Activated naive CD4-positive, alpha-beta T cell (primary cell): ENCODE results near the gene TOM1.

Source experiments
- DNase-seq, 4 experiments: peaks; one replicate each; lab custom pipeline; 2025; lab: John Stamatoyannopoulos, UW

Gene TOM1

GRCh38 chr22:35299673-35300499 lies at the start of gene TOM1:
Gene TOM1 (plus strand): TSS chr22:35299894. CDS start chr22:35299929, 35 bp downstream.
- peak; percentile 82 to 98 (median 92) for DNase-seq

- DNase-seq = no peak
These were observed 49.5 kb upstream of the TOM1 start for GRCh38 chr22:35250156-35250555.

- DNase-seq = no peak
These were observed 45.7 kb upstream of the TOM1 start for GRCh38 chr22:35253946-35254345.

GRCh38 chr22:35257002-35257320 lies 42.7 kb upstream of the TOM1 start:
- DNase-seq = no peak

- DNase-seq = peak; percentile 66 to 79 (median 74)
These were observed 42.1 kb upstream of the TOM1 start, which contains the start of gene HMGXB4 for GRCh38 chr22:35257321-35258190. Gene HMGXB4 (plus strand): TSS chr22:35257493. CDS start chr22:35262391, 4,898 bp downstream.

GRCh38 chr22:35258191-35258988 lies 41.3 kb upstream of the TOM1 start:
- no peak for DNase-seq

GRCh38 chr22:35264986-35265385 lies 34.7 kb upstream of the TOM1 start:
- DNase-seq = no peak

- no peak for DNase-seq
These were observed 33.4 kb upstream of the TOM1 start for GRCh38 chr22:35266277-35266676.

GRCh38 chr22:35269630-35270029 lies 30.1 kb upstream of the TOM1 start:
- no peak for DNase-seq

GRCh38 chr22:35274154-35274871 lies 25.4 kb upstream of the TOM1 start:
- no peak for DNase-seq

GRCh38 chr22:35275580-35275979 lies 24.1 kb upstream of the TOM1 start:
- DNase-seq = no peak

GRCh38 chr22:35276019-35276418 lies 23.7 kb upstream of the TOM1 start:
- DNase-seq = no peak

GRCh38 chr22:35288116-35288515 lies 11.6 kb upstream of the TOM1 start:
- no peak for DNase-seq

GRCh38 chr22:35292786-35293185 lies 6.9 kb upstream of the TOM1 start:
- no peak for DNase-seq

GRCh38 chr22:35296051-35296450 lies 3.6 kb upstream of the TOM1 start:
- no peak for DNase-seq

- peak in 2 of 4 experiments; percentile 40 to 45 for DNase-seq
These were observed 449 bp upstream of the TOM1 start for GRCh38 chr22:35299217-35299672.

- no peak for DNase-seq
These were observed 1.7 kb downstream of the TOM1 start for GRCh38 chr22:35301372-35301874.

GRCh38 chr22:35303029-35303624 lies 3.4 kb downstream of the TOM1 start:
- no peak for DNase-seq

GRCh38 chr22:35305525-35306070 lies 5.9 kb downstream of the TOM1 start:
- no peak for DNase-seq

- no peak for DNase-seq
These were observed 6.8 kb downstream of the TOM1 start for GRCh38 chr22:35306350-35306967.
